Measurements from ENCODE around the gene RIC8A.

RIC8A gene

GRCh38 chr11:250274-250673 is 42.8 kb downstream of the RIC8A start:
- H3K36me3 ChIP-seq (ENCODE audit: insufficient read depth, low read length) = peaks cover 81% of the 10 kb centered on the region

DNA sequence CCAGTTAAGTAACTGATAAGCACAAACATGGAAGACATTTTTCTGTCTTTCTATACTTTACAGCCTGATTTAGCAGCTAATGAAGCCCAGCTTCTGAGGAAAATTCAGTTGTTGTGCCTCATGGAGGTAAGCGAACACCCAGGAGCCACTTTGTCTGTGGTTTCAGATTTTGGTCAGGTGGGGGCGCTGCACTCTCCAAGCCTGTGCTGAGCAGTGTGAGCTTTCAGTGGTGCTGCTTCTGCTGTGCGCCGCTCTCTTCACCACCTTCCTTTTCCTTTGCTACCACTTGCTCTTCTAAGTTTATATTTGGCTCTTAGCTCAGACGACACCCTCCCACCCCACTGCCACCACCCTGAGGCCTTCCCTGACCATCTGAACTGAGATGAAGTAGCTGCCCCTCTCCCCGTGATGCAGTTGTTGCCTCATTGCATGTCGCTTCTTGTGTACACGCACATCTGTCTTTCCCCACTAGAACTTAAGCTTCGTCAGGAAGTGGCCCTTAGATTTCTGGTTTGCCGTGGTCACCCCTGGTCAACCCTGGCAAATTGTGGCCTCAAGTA is 43.3 kb downstream of the RIC8A start:
- Histone ChIP-seq H3K4me1 (ENCODE audit: insufficient read depth, low read length, severe bottlenecking) (no peaks in the 10 kb centered on the region), H3K9ac (ENCODE audit: low read length) (no peak overlapping the region), H3K9me3 (ENCODE audit: low read length) (no peaks in the 10 kb centered on the region), H3K27ac (ENCODE audit: low read depth, low read length, poor library complexity, severe bottlenecking) (peak overlapping the region; percentile 4), H3F3A (ENCODE audit: insufficient read depth, low read length) (no peaks in the 10 kb centered on the region), H3K27me3 (ENCODE audit: insufficient read depth, low read length) (no peaks in the 10 kb centered on the region), H3K4me3 (ENCODE audit: low read depth, low read length, poor library complexity, severe bottlenecking) (no peak overlapping the region), H4K20me1 (ENCODE audit: insufficient read depth, low read length) (no peaks in the 10 kb centered on the region), H3K36me3 (ENCODE audit: insufficient read depth, low read length) (peaks cover 76% of the 10 kb centered on the region), H2AFZ (ENCODE audit: low read length) (no peak overlapping the region), H3K4me2 (ENCODE audit: low read length) (no peak overlapping the region), H3K79me2 (ENCODE audit: insufficient read depth, low read length) (no peaks in the 10 kb centered on the region), H3K9me2 (ENCODE audit: low read depth, low read length) (no peaks in the 10 kb centered on the region)
- TF ChIP-seq CTCF (IDR thresholded peaks at IDR 0.05; ENCODE audit: low read length) = peak; percentile 76
- TF ChIP-seq EZH2 (IDR thresholded peaks at IDR 0.05; ENCODE audit: borderline replicate concordance, low read length) = no peak

More at GRCh38 chr11:250274-250673, 42.8 kb downstream of the RIC8A start:
- no peak for TF ChIP-seq CTCF (IDR thresholded peaks at IDR 0.05; ENCODE audit: low read length)
- TF ChIP-seq EZH2 (IDR thresholded peaks at IDR 0.05; ENCODE audit: borderline replicate concordance, low read length) = no peak
- H3F3A ChIP-seq (ENCODE audit: insufficient read depth, low read length) = no peaks in the 10 kb centered on the region
- H3K4me1 ChIP-seq (ENCODE audit: insufficient read depth, low read length, severe bottlenecking) = no peaks in the 10 kb centered on the region
- peak overlapping the region; percentile 4 for H3K27ac ChIP-seq (ENCODE audit: low read depth, low read length, poor library complexity, severe bottlenecking)
- no peak overlapping the region for H2AFZ ChIP-seq (ENCODE audit: low read length)
- H3K79me2 ChIP-seq (ENCODE audit: insufficient read depth, low read length) = no peaks in the 10 kb centered on the region
- H4K20me1 ChIP-seq (ENCODE audit: insufficient read depth, low read length) = no peaks in the 10 kb centered on the region
- no peak overlapping the region for H3K4me2 ChIP-seq (ENCODE audit: low read length)
- no peak overlapping the region for H3K4me3 ChIP-seq (ENCODE audit: low read depth, low read length, poor library complexity, severe bottlenecking)
- no peaks in the 10 kb centered on the region for H3K9me2 ChIP-seq (ENCODE audit: low read depth, low read length)
- no peaks in the 10 kb centered on the region for H3K27me3 ChIP-seq (ENCODE audit: insufficient read depth, low read length)
- no peak overlapping the region for H3K9ac ChIP-seq (ENCODE audit: low read length)
- no peaks in the 10 kb centered on the region for H3K9me3 ChIP-seq (ENCODE audit: low read length)

GRCh38 chr11:251550-251949 is 44.0 kb downstream of the RIC8A start:
- peaks cover 69% of the 10 kb centered on the region for H3K36me3 ChIP-seq (ENCODE audit: insufficient read depth, low read length)
- H2AFZ ChIP-seq (ENCODE audit: low read length) = no peak overlapping the region
- no peaks in the 10 kb centered on the region for H4K20me1 ChIP-seq (ENCODE audit: insufficient read depth, low read length)
- H3K4me3 ChIP-seq (ENCODE audit: low read depth, low read length, poor library complexity, severe bottlenecking) = no peak overlapping the region
- no peaks in the 10 kb centered on the region for H3K4me1 ChIP-seq (ENCODE audit: insufficient read depth, low read length, severe bottlenecking)
- no peak overlapping the region for H3K9ac ChIP-seq (ENCODE audit: low read length)
- no peaks in the 10 kb centered on the region for H3F3A ChIP-seq (ENCODE audit: insufficient read depth, low read length)
- TF ChIP-seq CTCF (IDR thresholded peaks at IDR 0.05; ENCODE audit: low read length) = peak; percentile 33; the same call in 1 of the 2 replicates
- TF ChIP-seq EZH2 (IDR thresholded peaks at IDR 0.05; ENCODE audit: borderline replicate concordance, low read length) = no peak
- no peaks in the 10 kb centered on the region for H3K9me3 ChIP-seq (ENCODE audit: low read length)
- H3K9me2 ChIP-seq (ENCODE audit: low read depth, low read length) = no peaks in the 10 kb centered on the region
- H3K79me2 ChIP-seq (ENCODE audit: insufficient read depth, low read length) = no peaks in the 10 kb centered on the region
- no peaks in the 10 kb centered on the region for H3K27me3 ChIP-seq (ENCODE audit: insufficient read depth, low read length)
- no peak overlapping the region for H3K4me2 ChIP-seq (ENCODE audit: low read length)
- no peak overlapping the region for H3K27ac ChIP-seq (ENCODE audit: low read depth, low read length, poor library complexity, severe bottlenecking)

All from OCI-LY1 (cell line).